Panc1 (cell line): ENCODE measurements around the gene ABCD4. TPM values are rescaled to one million over a fixed set of nuclear protein-coding genes. Genes with fewer than 3 reads are reported as not detected.

Source experiments
- ATAC-seq: fragments of 200-7000 bp; cut with Tn5 transposase; 2 replicates; pipeline ENCODE4 v1.9.1; 2020; ENCODE audit warnings: mild to moderate bottlenecking, moderate library complexity
- BruUV-seq: library from RNA; stranded (reverse); fragments of 400-500 nt; replicated peaks from 2 replicates; lab custom pipeline; 2021; lab: Mats Ljungman, UMichigan
- CTCF ChIA-PET: fragments of 300-600 bp; sonication (Branson Sonifier 250); formaldehyde crosslinking; loops from one replicate; lab custom pipeline; 2022; ENCODE audit warnings: antibody characterized with exemption; lab: Charles Lee
- POLR2A ChIA-PET: fragments of 300-600 bp; sonication (Branson Sonifier 250); formaldehyde crosslinking; loops from one replicate; lab custom pipeline; 2022; ENCODE audit warnings: antibody characterized with exemption; lab: Charles Lee
- DNase-seq: peaks from one replicate; pipeline ENCODE4 v3.0.0-alpha.2; 2010; ENCODE audit warnings: low read depth, low spot score
- H3K27ac ChIP-seq: 2 replicates; pipeline ENCODE4 v1.5.1; 2011; ENCODE audit warnings: mild to moderate bottlenecking, low read length, inconsistent platforms
- H3K27me3 ChIP-seq: fragments of 200-500 bp; sonication (Bioruptor generic); 2 replicates; pipeline ENCODE4 v1.6.0; 2014; ENCODE audit warnings: low read length, inconsistent platforms; ENCODE audit not compliant: control insufficient read depth, insufficient read depth
- H3K36me3 ChIP-seq: fragments of 200-500 bp; sonication (Bioruptor generic); 2 replicates; pipeline ENCODE4 v1.5.1; 2014; ENCODE audit warnings: inconsistent platforms, mild to moderate bottlenecking, low read length, moderate library complexity; ENCODE audit not compliant: control insufficient read depth, insufficient read depth
- H3K4me1 ChIP-seq: 2 replicates; pipeline ENCODE4 v1.5.1; 2011; ENCODE audit warnings: inconsistent platforms, mild to moderate bottlenecking, low read length, moderate library complexity; ENCODE audit not compliant: control insufficient read depth, insufficient read depth
- H3K4me3 ChIP-seq, 2 experiments: 2 replicates each; pipeline ENCODE4 v1.5.1; 2011 to 2012; ENCODE audit warnings: low read depth in 2 of 2, low read length in 2 of 2, mild to moderate bottlenecking in 2 of 2, inconsistent platforms in 1 of 2, moderate library complexity in 1 of 2
- H3K9me3 ChIP-seq: fragments of 200-500 bp; sonication (Bioruptor generic); 2 replicates; pipeline ENCODE4 v1.5.1; 2014; ENCODE audit warnings: low read depth, mild to moderate bottlenecking, inconsistent platforms, low read length, moderate library complexity; ENCODE audit not compliant: control insufficient read depth, insufficient read depth
- POLR2AphosphoS5 ChIP-seq: IDR thresholded peaks from 2 replicates; pipeline ENCODE4 v1.6.1; 2012; ENCODE audit warnings: mild to moderate bottlenecking, low read depth, low read length, moderate library complexity
- SIN3A ChIP-seq: IDR thresholded peaks from 2 replicates; pipeline ENCODE4 v1.6.1; 2012; ENCODE audit warnings: low read depth, mild to moderate bottlenecking, low read length, moderate library complexity, borderline replicate concordance; ENCODE audit not compliant: insufficient read depth
- TCF7L2 ChIP-seq: IDR thresholded peaks from 2 replicates; pipeline ENCODE4 v1.6.1; 2011; ENCODE audit warnings: mild to moderate bottlenecking, low read depth, low read length, inconsistent platforms
- in situ Hi-C: cut with HindIII; loops from 2 replicates; pipeline ENCODE4 v1.10.0; 2016; ENCODE audit warnings: low sequenced_read_pairs, low pct_unique_long_range_greater_than_20kb
- intact Hi-C: fragments of 100-400 bp; cut with micrococcal nuclease; formaldehyde crosslinking; loops from one replicate; pipeline ENCODE4 v1.10.0; 2022; ENCODE audit not compliant: unreplicated experiment
- total RNA-seq: library from RNA; stranded (reverse); gene quantifications from one replicate; pipeline ENCODE4 v1.2.1, GENCODE V29; 2021; ENCODE audit not compliant: unreplicated experiment
- TF ChIP-seq, protein P1 (sequence below), 2 experiments: IDR thresholded peaks; 2 replicates each; pipeline ENCODE4 v1.6.1; 2011 to 2012; ENCODE audit warnings: low read depth in 2 of 2, control low read depth in 1 of 2, low read length in 1 of 2, mild to moderate bottlenecking in 1 of 2, moderate library complexity in 1 of 2; ENCODE audit not compliant: insufficient read depth in 1 of 2
- TF ChIP-seq, protein P2 (sequence below): fragments of 450-650 bp; IDR thresholded peaks from 2 replicates; pipeline ENCODE4 v1.5.1; 2017; ENCODE audit warnings: mild to moderate bottlenecking

The ABCD4 gene
- total RNA-seq, 1 experiment from 2014 or later, result 24.4 TPM

DNA sequence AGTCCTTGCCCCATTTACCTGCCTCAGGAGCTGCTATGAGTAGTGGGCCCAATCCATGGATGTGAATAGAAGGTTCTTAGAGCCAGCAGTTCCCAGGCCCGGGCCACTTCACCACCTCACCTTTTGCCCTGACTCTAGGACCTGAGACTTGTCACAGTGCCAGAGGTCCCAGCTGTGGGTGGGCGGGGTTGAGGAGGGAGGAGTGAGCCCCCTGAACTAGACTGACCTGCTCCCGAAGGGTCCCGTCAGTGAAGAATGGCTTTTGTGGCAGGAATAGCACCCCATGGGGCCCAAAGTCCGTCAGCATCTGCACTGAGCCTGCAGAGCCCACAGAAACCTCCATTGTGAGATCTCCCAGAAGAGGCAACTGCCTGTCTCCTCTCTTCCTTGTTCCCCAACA lies 12.9 kb downstream of the ABCD4 start:
- intact Hi-C loops, result no loop called here
- ChIA-PET CTCF (no interaction called here), POLR2A (no interaction called here)
- in situ Hi-C loops, result no loop called here
- no peaks in the 10 kb centered on the region; the same call in 1 of the 2 replicates for H3K36me3 ChIP-seq
- H3K9me3 ChIP-seq, result no peaks in the 10 kb centered on the region
- no peaks in the 10 kb centered on the region for H3K27me3 ChIP-seq
- no peak overlapping the region for H3K4me3 ChIP-seq
- no peak for DNase-seq
- TF ChIP-seq, protein P1, sequence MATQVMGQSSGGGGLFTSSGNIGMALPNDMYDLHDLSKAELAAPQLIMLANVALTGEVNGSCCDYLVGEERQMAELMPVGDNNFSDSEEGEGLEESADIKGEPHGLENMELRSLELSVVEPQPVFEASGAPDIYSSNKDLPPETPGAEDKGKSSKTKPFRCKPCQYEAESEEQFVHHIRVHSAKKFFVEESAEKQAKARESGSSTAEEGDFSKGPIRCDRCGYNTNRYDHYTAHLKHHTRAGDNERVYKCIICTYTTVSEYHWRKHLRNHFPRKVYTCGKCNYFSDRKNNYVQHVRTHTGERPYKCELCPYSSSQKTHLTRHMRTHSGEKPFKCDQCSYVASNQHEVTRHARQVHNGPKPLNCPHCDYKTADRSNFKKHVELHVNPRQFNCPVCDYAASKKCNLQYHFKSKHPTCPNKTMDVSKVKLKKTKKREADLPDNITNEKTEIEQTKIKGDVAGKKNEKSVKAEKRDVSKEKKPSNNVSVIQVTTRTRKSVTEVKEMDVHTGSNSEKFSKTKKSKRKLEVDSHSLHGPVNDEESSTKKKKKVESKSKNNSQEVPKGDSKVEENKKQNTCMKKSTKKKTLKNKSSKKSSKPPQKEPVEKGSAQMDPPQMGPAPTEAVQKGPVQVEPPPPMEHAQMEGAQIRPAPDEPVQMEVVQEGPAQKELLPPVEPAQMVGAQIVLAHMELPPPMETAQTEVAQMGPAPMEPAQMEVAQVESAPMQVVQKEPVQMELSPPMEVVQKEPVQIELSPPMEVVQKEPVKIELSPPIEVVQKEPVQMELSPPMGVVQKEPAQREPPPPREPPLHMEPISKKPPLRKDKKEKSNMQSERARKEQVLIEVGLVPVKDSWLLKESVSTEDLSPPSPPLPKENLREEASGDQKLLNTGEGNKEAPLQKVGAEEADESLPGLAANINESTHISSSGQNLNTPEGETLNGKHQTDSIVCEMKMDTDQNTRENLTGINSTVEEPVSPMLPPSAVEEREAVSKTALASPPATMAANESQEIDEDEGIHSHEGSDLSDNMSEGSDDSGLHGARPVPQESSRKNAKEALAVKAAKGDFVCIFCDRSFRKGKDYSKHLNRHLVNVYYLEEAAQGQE (IDR thresholded peaks at IDR 0.05; ENCODE audit: insufficient read depth in 1 of 2, low read depth in 2 of 2, low read length in 1 of 2), result no peak
- TF ChIP-seq TCF7L2, result no peak
- no peak for TF ChIP-seq SIN3A
- no peak for TF ChIP-seq POLR2AphosphoS5
- TF ChIP-seq, protein P2, sequence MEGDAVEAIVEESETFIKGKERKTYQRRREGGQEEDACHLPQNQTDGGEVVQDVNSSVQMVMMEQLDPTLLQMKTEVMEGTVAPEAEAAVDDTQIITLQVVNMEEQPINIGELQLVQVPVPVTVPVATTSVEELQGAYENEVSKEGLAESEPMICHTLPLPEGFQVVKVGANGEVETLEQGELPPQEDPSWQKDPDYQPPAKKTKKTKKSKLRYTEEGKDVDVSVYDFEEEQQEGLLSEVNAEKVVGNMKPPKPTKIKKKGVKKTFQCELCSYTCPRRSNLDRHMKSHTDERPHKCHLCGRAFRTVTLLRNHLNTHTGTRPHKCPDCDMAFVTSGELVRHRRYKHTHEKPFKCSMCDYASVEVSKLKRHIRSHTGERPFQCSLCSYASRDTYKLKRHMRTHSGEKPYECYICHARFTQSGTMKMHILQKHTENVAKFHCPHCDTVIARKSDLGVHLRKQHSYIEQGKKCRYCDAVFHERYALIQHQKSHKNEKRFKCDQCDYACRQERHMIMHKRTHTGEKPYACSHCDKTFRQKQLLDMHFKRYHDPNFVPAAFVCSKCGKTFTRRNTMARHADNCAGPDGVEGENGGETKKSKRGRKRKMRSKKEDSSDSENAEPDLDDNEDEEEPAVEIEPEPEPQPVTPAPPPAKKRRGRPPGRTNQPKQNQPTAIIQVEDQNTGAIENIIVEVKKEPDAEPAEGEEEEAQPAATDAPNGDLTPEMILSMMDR, result no peak
- ATAC-seq, result no peak
- BruUV-seq, result no TSS peak
- no peaks in the 10 kb centered on the region for H3K4me1 ChIP-seq
- H3K27ac ChIP-seq, result no peak overlapping the region

DNA sequence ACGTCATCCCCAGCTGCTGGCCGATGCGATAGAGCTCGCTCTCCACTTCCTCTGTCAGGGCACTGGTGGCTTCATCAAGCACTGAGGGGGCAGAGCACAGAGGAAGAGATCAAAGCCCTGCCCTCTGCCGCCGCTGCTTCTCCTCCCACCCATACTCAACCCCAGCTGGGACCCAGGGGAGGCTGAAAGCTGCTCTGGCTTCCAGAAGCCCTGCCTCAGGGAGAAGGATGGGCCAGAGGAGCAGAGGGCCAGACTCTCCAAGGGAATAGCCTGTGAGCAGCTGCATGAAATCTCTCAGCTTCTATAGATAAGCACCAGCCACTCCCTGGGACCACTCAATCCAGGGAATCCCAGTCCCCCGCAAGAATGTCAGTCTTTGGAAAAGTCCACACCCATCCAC lies 16.0 kb downstream of the ABCD4 start:
- H3K36me3 ChIP-seq, result no peaks in the 10 kb centered on the region; the same call in 1 of the 2 replicates
- H3K4me1 ChIP-seq, result no peaks in the 10 kb centered on the region
- ChIA-PET POLR2A (no interaction called here), CTCF (interaction anchor here (0.6 kb wide), 1 partner anchor 30 kb away, joined by 3 read pairs; no protein-coding TSS in a partner anchor)
- no peak for ATAC-seq
- H3K27ac ChIP-seq, result no peak overlapping the region
- DNase-seq, result no peak
- H3K4me3 ChIP-seq, result no peak overlapping the region
- in situ Hi-C loops, result no loop called here
- H3K27me3 ChIP-seq, result no peaks in the 10 kb centered on the region
- no peaks in the 10 kb centered on the region for H3K9me3 ChIP-seq
- intact Hi-C loops, result no loop called here
- TF ChIP-seq POLR2AphosphoS5, result no peak
- no peak for TF ChIP-seq SIN3A
- TF ChIP-seq, protein P2, result no peak
- no peak for TF ChIP-seq TCF7L2
- TF ChIP-seq, protein P1 (IDR thresholded peaks at IDR 0.05; ENCODE audit: insufficient read depth in 1 of 2, low read depth in 2 of 2, low read length in 1 of 2), result no peak
- BruUV-seq, result no TSS peak
